Measurements from ENCODE around the gene FBXW5.
A peak's percentile ranks its signal among the peaks of the same experiment; 100 is the strongest.

Gene FBXW5, protein sequence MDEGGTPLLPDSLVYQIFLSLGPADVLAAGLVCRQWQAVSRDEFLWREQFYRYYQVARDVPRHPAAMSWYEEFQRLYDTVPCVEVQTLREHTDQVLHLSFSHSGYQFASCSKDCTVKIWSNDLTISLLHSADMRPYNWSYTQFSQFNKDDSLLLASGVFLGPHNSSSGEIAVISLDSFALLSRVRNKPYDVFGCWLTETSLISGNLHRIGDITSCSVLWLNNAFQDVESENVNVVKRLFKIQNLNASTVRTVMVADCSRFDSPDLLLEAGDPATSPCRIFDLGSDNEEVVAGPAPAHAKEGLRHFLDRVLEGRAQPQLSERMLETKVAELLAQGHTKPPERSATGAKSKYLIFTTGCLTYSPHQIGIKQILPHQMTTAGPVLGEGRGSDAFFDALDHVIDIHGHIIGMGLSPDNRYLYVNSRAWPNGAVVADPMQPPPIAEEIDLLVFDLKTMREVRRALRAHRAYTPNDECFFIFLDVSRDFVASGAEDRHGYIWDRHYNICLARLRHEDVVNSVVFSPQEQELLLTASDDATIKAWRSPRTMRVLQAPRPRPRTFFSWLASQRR

DNA sequence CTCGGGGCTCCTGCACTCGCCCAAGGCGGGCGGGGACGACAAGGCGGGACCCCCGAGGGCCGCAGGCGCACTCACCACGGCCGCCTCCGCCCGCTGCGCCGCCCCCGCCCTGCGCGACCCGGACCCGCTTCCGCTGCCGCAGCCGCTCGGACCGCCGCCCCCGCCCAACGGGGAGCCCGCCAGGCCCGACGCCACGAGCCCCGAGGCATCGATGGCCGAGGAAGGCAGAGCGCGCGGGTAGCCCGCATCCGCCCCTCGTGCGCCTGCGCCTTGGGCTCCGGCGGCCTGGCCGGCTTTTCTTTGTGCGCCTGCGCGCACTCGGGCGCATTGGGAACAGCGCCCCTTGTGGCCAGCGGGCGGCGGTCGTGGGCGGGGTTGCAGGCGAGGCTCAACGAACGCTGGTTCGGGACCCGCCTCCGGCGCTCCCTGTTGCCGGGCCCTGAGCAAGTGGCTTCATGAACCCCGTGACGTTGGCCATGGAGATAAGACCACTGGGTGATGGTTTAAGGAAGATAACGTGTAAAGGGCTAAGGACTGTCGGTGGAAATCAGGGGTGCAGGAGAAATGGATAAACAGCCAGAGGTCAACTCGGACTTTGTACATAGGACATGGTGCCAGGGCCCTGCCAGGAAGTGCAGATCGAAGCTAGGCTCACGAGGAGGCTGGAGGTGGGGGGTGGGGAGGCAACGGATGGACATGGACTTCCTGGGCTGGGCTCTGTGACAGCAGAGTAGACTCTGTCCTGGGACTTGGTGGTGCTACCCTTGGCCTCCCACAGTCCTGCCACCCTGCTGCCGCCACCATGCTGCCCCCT lies at the start of gene FBXW5, which contains the start of gene C8G:
FBXW5 (minus strand) TSS at position 220 of the 814 bp plus-strand sequence. CDS start 655 bp downstream, outside the sequence.
C8G (plus strand) TSS at position 725 of the 814 bp plus-strand sequence; CDS start at position 803, 78 bp downstream.
- peak; percentile 89 for DNase-seq

- DNase-seq, result no peak
These were observed 48.4 kb upstream of the FBXW5 start for GRCh38 chr9:136992819-136993369.

DNA sequence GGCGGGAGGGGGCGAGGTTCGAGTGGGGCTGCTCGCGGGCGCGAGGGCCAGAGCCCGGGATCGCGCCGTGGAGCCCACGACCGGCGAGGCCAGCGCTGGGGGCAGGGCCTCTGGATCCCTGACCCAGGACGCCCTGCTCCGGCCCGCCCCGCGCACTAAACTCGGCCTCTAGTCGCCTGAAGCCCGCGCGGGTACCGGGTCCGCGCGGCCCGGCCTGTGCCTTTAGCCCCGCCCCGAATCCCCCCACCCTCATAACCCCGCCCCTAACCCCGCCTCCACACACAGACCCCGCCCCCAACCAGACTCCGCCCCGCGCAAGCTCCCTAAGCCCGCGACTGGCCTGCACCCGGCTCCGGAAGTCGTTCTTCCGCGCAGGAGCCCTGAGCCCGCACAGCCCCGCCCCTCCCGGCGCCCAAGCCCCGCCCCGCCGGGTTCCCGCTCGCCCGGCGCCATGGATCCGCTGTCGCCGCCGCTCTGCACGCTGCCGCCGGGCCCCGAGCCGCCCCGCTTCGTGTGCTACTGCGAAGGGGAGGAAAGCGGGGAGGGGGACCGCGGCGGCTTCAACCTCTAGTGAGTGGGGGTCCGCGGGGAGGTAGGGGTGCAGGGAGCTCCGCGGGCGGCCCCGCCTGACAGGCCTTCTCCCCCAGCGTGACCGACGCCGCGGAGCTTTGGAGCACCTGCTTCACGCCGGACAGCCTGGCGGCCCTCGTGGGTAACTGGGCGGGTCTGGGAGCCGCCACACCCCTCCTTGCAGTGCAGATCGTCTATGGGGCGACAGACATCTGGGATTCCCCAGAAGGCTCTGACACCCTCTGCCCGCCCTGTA lies 47.7 kb upstream of the FBXW5 start, which contains the start of gene PAXX:
PAXX (plus strand) TSS at position 430 of the 826 bp plus-strand sequence; CDS start at position 452, 22 bp downstream.
- peak; percentile 66 for DNase-seq

DNA sequence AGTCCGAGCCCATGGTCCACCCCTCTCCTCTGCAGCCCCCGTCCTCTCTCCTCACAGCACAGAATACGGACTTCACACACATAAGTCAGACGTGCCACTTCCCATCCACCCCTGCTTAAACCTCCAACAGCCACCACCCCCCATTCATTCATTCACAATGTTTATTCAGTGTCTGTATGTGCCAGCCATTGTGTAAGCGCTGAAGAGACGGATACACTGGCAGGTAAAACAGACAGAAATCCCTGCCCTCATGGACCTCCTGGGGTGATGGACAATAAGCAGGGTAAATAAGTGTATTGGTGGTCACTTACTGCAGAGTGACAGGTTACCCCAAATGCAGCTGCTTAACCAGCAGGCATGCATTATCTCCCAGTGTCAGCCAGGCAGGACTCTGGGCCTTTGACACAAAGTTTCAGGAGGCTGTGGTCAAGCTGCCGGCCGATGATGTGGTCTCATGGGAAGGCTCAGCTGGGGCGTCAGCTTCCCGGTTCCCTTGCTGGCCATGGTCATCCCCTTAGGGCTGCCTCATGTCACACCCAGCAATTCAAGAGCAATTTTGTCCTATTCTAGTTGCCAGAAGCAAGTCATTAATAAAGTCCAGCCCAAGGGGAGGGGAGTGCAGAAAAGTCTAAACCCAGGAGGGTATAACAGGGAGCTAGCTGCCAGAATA lies 45.8 kb upstream of the FBXW5 start:
- no peak for DNase-seq

DNA sequence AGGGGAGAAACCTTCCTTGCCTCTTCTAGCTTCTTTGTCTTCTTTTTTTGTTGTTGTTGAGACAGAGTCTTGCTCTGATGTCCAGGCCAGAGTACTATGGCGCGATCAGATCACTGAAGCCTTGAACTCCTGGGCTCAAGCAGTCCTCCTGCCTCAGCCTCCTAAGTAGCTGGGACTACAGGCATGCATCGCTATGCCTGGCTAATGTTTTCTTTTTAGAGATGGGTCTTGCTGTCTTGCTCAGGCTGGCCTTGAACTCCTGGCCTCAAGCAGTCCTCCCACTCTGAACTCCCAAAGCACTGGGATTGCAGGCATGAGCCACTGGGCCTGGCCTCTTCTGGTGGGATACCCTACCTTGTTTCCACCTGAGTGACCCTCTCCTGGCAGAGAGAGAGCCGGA lies 44.3 kb upstream of the FBXW5 start:
- DNase-seq, result no peak

DNA sequence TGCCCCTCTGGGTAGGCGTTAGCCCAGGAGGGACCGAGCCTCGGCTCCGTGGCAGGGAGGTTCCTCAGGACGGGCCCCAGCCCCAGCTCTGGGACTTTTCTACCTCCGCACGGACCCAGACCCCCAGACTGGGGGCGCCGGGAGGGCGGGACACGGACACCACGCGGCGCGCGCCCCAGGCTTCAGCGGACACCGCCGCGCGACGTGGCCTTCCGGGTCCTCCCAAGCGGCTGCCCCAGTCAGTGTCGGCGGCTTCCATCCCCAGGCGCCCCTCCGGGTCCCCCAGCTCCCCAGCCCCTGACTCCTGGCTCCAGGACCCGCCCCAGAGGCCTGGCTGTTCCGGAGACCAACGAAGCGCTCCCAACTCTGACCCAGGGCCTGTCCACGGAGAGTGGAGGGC lies 41.3 kb upstream of the FBXW5 start:
- DNase-seq, result no peak

DNA sequence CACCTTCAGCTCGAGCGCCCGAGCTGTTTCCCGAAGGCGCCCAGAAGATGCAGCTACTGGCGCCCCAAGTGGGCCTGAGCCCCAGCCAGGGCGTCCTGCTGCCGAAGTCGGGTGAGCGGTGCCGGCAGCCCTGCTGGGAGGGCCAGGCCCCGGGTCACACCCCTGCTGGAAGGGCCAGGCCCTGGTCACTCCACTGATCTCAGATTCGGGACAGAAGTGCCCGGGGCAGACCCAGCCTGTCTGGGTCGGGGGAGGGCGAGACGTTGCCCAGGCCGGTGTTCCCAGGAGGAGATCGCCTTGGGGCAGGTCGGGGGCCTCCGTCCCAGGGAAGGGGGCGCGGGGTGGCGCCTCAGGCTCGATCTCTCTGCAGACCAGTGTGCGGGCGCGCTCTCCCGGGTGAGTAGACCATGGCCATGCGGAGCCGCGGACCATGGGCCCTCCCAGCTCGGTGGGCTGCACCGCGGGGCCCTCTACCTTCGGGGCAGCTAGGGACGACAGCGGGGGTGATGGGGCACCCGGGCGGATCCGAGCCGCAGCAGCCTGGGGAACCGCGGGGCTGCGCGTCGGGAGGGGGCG lies 40.6 kb upstream of the FBXW5 start:
- DNase-seq, result no peak

DNA sequence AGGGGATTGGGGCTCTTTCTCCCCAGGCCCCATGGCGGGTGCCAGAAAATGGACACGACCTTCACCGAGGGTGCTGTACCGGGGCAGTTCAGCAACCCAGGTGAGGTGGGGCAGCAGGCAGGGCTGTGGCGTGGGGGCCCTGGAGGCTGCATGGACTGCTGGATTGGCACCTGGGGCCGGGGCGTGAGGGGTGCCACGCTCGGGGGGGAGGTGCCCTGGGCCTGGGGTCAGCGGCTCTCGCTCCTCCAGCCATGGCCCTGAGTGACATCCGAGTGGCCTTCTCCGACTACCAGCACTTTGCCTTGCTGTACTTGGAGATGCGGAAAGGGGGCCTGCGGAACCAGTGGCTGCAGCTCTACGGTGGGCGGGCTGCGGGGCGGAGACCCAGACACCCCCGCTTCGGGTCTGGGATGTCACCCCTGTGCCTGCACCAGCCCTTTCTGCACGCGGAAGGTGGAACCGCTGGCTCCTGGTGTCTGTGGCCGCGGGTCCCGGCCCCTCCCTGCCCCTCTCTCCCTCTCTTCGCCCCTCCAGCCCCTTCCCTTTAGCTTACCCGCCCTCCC lies 40.0 kb upstream of the FBXW5 start:
- DNase-seq, result no peak

DNA sequence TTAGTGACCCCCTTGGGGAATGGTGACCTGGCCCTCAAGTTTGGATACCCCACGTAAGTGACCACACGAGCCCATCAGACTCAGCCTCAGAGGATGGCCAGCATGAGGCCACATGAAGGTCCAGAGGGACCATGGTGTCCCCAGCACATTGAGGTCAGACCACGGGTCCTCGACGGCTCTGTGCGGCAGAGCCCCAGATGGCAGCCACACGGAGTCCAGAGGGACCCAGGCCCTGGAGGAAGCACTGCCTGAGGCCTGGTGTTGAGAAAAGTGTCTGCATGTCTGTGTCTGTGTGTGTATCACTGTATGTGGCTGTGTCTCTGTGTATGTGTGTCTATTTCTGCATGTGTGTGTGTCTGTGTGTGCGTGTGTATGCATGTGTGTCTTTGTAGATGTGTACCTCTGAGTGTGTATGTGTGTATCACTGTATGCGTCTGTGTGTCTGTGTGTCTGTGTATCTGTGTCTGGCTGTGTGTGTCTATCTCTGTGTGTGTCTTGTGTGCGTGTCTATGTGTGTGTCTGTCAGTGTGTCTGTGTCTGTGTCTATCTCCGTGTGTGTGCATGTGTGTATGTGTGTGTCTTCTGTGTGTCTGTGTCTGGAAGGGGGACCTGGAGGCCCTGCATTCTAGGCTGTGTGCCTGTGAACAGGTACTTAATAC lies 39.2 kb upstream of the FBXW5 start:
- DNase-seq, result no peak

DNA sequence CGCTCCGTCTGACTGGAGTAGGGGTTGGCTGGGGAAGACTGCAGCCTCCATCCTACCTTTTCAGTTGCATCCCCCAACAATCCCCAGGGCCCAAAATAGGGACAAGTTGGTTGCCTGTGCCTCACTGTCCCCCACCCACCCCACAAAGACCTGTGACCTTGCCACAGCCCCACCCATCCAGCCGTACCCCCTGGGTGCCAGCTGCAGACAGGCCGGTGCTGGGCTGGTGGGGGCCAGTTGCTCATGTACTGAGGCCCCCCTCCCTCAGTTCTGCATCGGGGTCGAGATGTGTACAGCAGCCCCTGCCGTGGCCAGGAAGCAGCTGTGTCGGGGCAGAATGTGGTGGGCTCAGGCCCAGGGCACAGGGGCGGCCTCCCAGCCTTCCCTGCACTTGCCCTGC lies 38.6 kb upstream of the FBXW5 start:
- DNase-seq, result no peak

GRCh38 chr9:136982232-136983051 lies 37.9 kb upstream of the FBXW5 start, which contains the start of gene LCNL1:
LCNL1 (plus strand) TSS chr9:136982993; CDS start chr9:136983587, 594 bp downstream.
- no peak for DNase-seq

- no peak for DNase-seq
These were observed 37.2 kb upstream of the FBXW5 start for GRCh38 chr9:136981588-136982231.

- DNase-seq, result no peak
These were observed 36.3 kb upstream of the FBXW5 start for GRCh38 chr9:136980669-136981478.

DNA sequence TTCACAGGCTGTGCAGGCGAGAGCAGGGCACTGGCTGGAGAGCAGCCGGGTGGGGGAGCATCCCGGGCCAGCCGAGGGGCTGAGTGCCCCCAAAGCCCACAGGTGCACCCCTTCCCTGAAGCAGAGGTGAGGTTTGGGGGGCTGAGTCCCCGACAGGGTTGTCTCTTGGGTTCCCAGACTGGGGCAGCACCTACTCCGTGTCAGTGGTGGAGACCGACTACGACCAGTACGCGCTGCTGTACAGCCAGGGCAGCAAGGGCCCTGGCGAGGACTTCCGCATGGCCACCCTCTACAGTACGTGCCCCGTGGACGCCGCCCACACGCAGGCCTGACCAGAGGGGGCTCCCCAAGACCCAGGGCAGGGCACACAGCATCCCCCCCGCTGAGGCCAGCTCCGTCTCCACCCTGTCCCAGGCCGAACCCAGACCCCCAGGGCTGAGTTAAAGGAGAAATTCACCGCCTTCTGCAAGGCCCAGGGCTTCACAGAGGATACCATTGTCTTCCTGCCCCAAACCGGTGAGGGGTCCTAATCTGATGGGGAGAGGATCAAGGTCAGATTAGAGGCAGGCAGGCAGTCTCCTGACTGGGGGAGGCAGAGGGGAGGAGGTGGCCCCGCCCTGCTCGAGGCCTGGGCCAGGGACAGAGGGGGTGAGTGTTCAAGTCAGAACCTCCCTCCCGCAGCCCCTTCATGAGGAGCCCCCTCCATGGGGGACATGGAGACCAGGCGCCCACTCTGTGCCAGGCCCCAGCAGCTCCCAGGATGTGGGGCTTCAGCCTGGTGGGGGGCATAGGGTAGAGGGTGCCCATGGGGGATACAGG lies 35.4 kb upstream of the FBXW5 start:
- DNase-seq, result no peak

DNA sequence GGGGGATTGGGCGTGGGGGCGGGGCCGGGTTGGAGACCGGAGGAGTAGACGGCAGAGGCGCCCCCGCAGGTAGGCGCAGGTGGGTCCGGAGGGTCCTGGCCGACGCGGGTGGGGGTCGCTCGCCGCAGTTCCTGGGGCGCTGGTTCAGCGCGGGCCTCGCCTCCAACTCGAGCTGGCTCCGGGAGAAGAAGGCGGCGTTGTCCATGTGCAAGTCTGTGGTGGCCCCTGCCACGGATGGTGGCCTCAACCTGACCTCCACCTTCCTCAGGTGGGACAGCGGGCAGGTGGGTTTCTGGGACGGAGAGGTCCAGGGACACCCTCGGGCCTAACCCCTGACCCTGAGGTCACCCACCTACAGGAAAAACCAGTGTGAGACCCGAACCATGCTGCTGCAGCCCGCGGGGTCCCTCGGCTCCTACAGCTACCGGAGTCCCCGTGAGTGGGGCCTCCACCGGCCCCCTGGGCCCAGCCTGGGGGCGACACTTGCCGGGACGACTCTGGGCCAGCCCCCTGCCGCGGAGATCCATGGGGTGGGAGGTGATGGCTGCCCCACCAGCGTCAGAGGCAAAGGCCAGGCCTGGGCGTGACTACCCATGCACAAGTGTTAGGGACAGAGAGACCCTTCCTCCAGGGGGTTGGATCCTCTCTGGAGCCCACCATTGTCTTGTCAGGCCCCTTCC lies 34.5 kb upstream of the FBXW5 start:
- no peak for DNase-seq

Measured in NCI-H1105 treated with DMSO at 0.1 percent for 48 hours (cell line).